Measurements from ENCODE around the gene CELF2. TPM values are rescaled to one million over a fixed set of nuclear protein-coding genes. Genes with fewer than 3 reads are reported as not detected.

Gene CELF2
- total RNA-seq, 1 donor from 2014 or later = 110 TPM

GRCh38 chr10:11242443-11243387, 225.0 kb downstream of the CELF2 start:
- no peak overlapping the region for H3K4me3 ChIP-seq
- H3K27me3 ChIP-seq = no peaks in the 10 kb centered on the region
- H3K4me1 ChIP-seq = peaks cover 42% of the 10 kb centered on the region
- ATAC-seq (peak; percentile 51), DNase-seq (no peak)
- H3K36me3 ChIP-seq = no peaks in the 10 kb centered on the region
- H3K27ac ChIP-seq = no peak overlapping the region
- intact Hi-C loops (cut with DNase I) = no loop called here
- no peaks in the 10 kb centered on the region for H3K9me3 ChIP-seq
- TF ChIP-seq CTCF (IDR thresholded peaks at IDR 0.05) = no peak

GRCh38 chr10:11243425-11244222, 226.0 kb downstream of the CELF2 start:
- Histone ChIP-seq H3K27me3 (no peaks in the 10 kb centered on the region), H3K36me3 (peaks cover 1% of the 10 kb centered on the region), H3K4me1 (peaks cover 39% of the 10 kb centered on the region), H3K27ac (no peak overlapping the region), H3K4me3 (no peak overlapping the region), H3K9me3 (no peaks in the 10 kb centered on the region)
- DNase-seq = no peak
- no peak for ATAC-seq
- TF ChIP-seq CTCF (IDR thresholded peaks at IDR 0.05) = no peak
- intact Hi-C loops (cut with DNase I) = no loop called here

- DNase-seq (no peak), ATAC-seq (no peak)
- Histone ChIP-seq H3K9me3 (no peaks in the 10 kb centered on the region), H3K36me3 (peaks cover 16% of the 10 kb centered on the region), H3K4me3 (no peak overlapping the region), H3K27me3 (no peaks in the 10 kb centered on the region), H3K4me1 (peaks cover 36% of the 10 kb centered on the region), H3K27ac (no peak overlapping the region)
- intact Hi-C loops (cut with DNase I) = no loop called here
- no peak for TF ChIP-seq CTCF (IDR thresholded peaks at IDR 0.05)
Measured at GRCh38 chr10:11245095-11245479, 227.4 kb downstream of the CELF2 start.

- Histone ChIP-seq H3K27me3 (no peaks in the 10 kb centered on the region), H3K27ac (no peak overlapping the region), H3K4me1 (peaks cover 36% of the 10 kb centered on the region), H3K9me3 (no peaks in the 10 kb centered on the region), H3K4me3 (no peak overlapping the region), H3K36me3 (peaks cover 20% of the 10 kb centered on the region)
- intact Hi-C loops (cut with DNase I) = no loop called here
- DNase-seq (no peak), ATAC-seq (peak; percentile 3)
- no peak for TF ChIP-seq CTCF (IDR thresholded peaks at IDR 0.05)
Measured at GRCh38 chr10:11245510-11245909, 227.8 kb downstream of the CELF2 start.

GRCh38 chr10:11245981-11246590, 228.4 kb downstream of the CELF2 start:
- no peak for TF ChIP-seq CTCF (IDR thresholded peaks at IDR 0.05)
- ATAC-seq (no peak), DNase-seq (no peak)
- Histone ChIP-seq H3K4me3 (no peak overlapping the region), H3K27ac (no peak overlapping the region), H3K9me3 (no peaks in the 10 kb centered on the region), H3K36me3 (peaks cover 24% of the 10 kb centered on the region), H3K27me3 (no peaks in the 10 kb centered on the region), H3K4me1 (peaks cover 32% of the 10 kb centered on the region)
- intact Hi-C loops (cut with DNase I) = no loop called here
